HCT116 (cell line): ENCODE results near the gene C1orf105. TPM values are rescaled to one million over a fixed set of nuclear protein-coding genes. Genes with fewer than 3 reads are reported as not detected.

Experiments
- ATAC-seq: fragments of 200-7000 bp; cut with Tn5 transposase; 2 replicates; pipeline ENCODE4 v1.9.1; 2020; ENCODE audit warnings: mild to moderate bottlenecking, moderate library complexity
- BruUV-seq: library from RNA; stranded (reverse); fragments of 400-500 nt; replicated peaks from 2 replicates; lab custom pipeline; 2021; lab: Mats Ljungman, UMichigan
- CTCF ChIA-PET: fragments of 300-600 bp; sonication (Branson Sonifier 250); formaldehyde crosslinking; loops from one replicate; lab custom pipeline; 2021; ENCODE audit warnings: antibody characterized with exemption; lab: Charles Lee
- POLR2A ChIA-PET: fragments of 300-600, 350-600 bp; sonication (Branson Sonifier 250); formaldehyde crosslinking; loops from one replicate; lab custom pipeline; 2021; ENCODE audit warnings: antibody characterized with exemption; lab: Charles Lee
- RAD21 ChIA-PET, 2 experiments: fragments of 300-600 bp; sonication (Branson Sonifier 250); formaldehyde crosslinking; loops; one replicate each; lab custom pipeline; 2023; ENCODE audit warnings: low total read pairs in 2 of 2; ENCODE audit not compliant: uncharacterized antibody in 2 of 2, unreplicated experiment in 2 of 2, low non-redundant PET in 1 of 2; lab: Charles Lee
- DNase-seq: peaks from one replicate; pipeline ENCODE4 v3.0.0-alpha.2; 2010; ENCODE audit warnings: low read depth, low spot score
- H2AFZ ChIP-seq: fragments of 200-600 bp; shearing (Covaris generic), sonication (generic); 2 replicates; pipeline ENCODE4 v1.6.1; 2017; ENCODE audit warnings: low read depth, mixed run types, mixed read lengths, antibody characterized with exemption, low read length; ENCODE audit not compliant: poor library complexity, severe bottlenecking
- H3K27ac ChIP-seq: 2 replicates; pipeline ENCODE4 v1.5.1; 2012; ENCODE audit warnings: low read depth, low read length
- H3K27me3 ChIP-seq: fragments of 200-600 bp; sonication (generic); 2 replicates; pipeline ENCODE4 v1.6.1; 2016; ENCODE audit warnings: mixed run types, low read length, mixed read lengths; ENCODE audit not compliant: insufficient read depth
- H3K36me3 ChIP-seq, 2 experiments: fragments of 200-500 bp in 1 of 2; fragments of 200-600 bp in 1 of 2; sonication (Bioruptor generic) in 1 of 2; sonication (generic) in 1 of 2; 2 replicates each; pipeline versions ENCODE4 v1.5.1 to v1.6.1; 2014 to 2016; ENCODE audit warnings: low read length in 2 of 2, inconsistent platforms in 1 of 2, mixed read lengths in 1 of 2, mixed run types in 1 of 2; ENCODE audit not compliant: insufficient read depth in 2 of 2, control insufficient read depth in 1 of 2
- H3K4me1 ChIP-seq, 2 experiments: fragments of 200-600 bp in 1 of 2; sonication (generic) in 1 of 2; 2 replicates each; pipeline versions ENCODE4 v1.5.1 to v1.6.1; 2012 to 2017; ENCODE audit warnings: low read length in 2 of 2, inconsistent platforms in 1 of 2, mild to moderate bottlenecking in 1 of 2, mixed read lengths in 1 of 2, mixed run types in 1 of 2, moderate library complexity in 1 of 2; ENCODE audit not compliant: insufficient read depth in 2 of 2, control insufficient read depth in 1 of 2
- H3K4me2 ChIP-seq: fragments of 200-600 bp; sonication (generic); 2 replicates; pipeline ENCODE4 v1.6.1; 2017; ENCODE audit warnings: mixed run types, low read length, mixed read lengths
- H3K4me3 ChIP-seq, 2 experiments: fragments of 200-600 bp in 1 of 2; sonication (generic) in 1 of 2; replicated peaks in 1 of 2; 2 replicates each; pipeline ENCODE4 v1.5.1; 2011 to 2016; ENCODE audit warnings: low read length in 2 of 2, control low read depth in 1 of 2, low read depth in 1 of 2, mild to moderate bottlenecking in 1 of 2, mixed read lengths in 1 of 2, mixed run types in 1 of 2
- H3K79me2 ChIP-seq: fragments of 200-600 bp; sonication (generic); 2 replicates; pipeline ENCODE4 v1.6.1; 2017; ENCODE audit warnings: mild to moderate bottlenecking, mixed run types, low read length, moderate library complexity, mixed read lengths; ENCODE audit not compliant: insufficient read depth
- H3K9ac ChIP-seq: fragments of 200-600 bp; sonication (generic); 2 replicates; pipeline ENCODE4 v1.6.1; 2016; ENCODE audit warnings: low read length, mixed read lengths
- H3K9me2 ChIP-seq: fragments of 200-600 bp; sonication (generic), shearing (Covaris generic); 2 replicates; pipeline ENCODE4 v1.6.1; 2017; ENCODE audit warnings: mixed run types, mild to moderate bottlenecking, moderate library complexity; ENCODE audit not compliant: insufficient read depth
- H3K9me3 ChIP-seq, 2 experiments: fragments of 200-500 bp in 1 of 2; fragments of 200-600 bp in 1 of 2; sonication (Bioruptor generic) in 1 of 2; sonication (generic) in 1 of 2; 2 replicates each; pipeline ENCODE4 v1.6.1; 2014 to 2017; ENCODE audit warnings: low read length in 2 of 2, mixed read lengths in 2 of 2, inconsistent platforms in 1 of 2, low read depth in 1 of 2, mild to moderate bottlenecking in 1 of 2, mixed run types in 1 of 2, moderate library complexity in 1 of 2; ENCODE audit not compliant: control insufficient read depth in 1 of 2, insufficient read depth in 1 of 2
- H4K20me1 ChIP-seq: fragments of 200-600 bp; sonication (generic), shearing (Covaris generic); 2 replicates; pipeline ENCODE4 v1.6.1; 2017; ENCODE audit warnings: mixed run types, mild to moderate bottlenecking, moderate library complexity; ENCODE audit not compliant: insufficient read depth
- CEBPB ChIP-seq: IDR thresholded peaks from 2 replicates; pipeline ENCODE4 v1.6.1; 2012; ENCODE audit warnings: low read depth
- EGR1 ChIP-seq: IDR thresholded peaks from 2 replicates; pipeline ENCODE4 v1.6.1; 2012; ENCODE audit warnings: low read depth
- FOSL1 ChIP-seq: IDR thresholded peaks from 2 replicates; pipeline ENCODE4 v1.6.1; 2012; ENCODE audit warnings: low read depth
- RAD21 ChIP-seq: IDR thresholded peaks from 2 replicates; pipeline ENCODE4 v1.6.1; 2012; ENCODE audit warnings: low read depth, mild to moderate bottlenecking
- SIN3A ChIP-seq: IDR thresholded peaks from 2 replicates; pipeline ENCODE4 v1.6.1; 2012; ENCODE audit warnings: low read depth
- SP1 ChIP-seq: IDR thresholded peaks from 2 replicates; pipeline ENCODE4 v1.6.1; 2012; ENCODE audit warnings: low read depth
- SRF ChIP-seq: IDR thresholded peaks from 2 replicates; pipeline ENCODE4 v1.6.1; 2012; ENCODE audit warnings: low read depth
- ZNF274 ChIP-seq: fragments of 200-500 bp; sonication (Bioruptor generic); IDR thresholded peaks from 2 replicates; pipeline ENCODE4 v1.6.1; 2014; ENCODE audit warnings: mild to moderate bottlenecking, low read depth, low read length, inconsistent platforms
- intact Hi-C: fragments of 100-400 bp; cut with micrococcal nuclease; formaldehyde crosslinking; loops from 2 replicates; pipeline ENCODE4 v1.10.0; 2022
- total RNA-seq: library from RNA; stranded (reverse); gene quantifications from one replicate; pipeline ENCODE4 v1.2.1, GENCODE V29; 2021; ENCODE audit not compliant: unreplicated experiment
- TF ChIP-seq, protein P1 (sequence below): IDR thresholded peaks from 2 replicates; pipeline ENCODE4 v1.6.1; 2012
- TF ChIP-seq, protein P2 (sequence below): IDR thresholded peaks from 2 replicates; pipeline ENCODE4 v1.6.1; 2011; ENCODE audit warnings: mild to moderate bottlenecking, low read length, moderate library complexity; ENCODE audit not compliant: insufficient replicate concordance; ENCODE audit errors: extremely low read depth

C1orf105 gene
- total RNA-seq, 1 experiment from 2014 or later = not detected

DNA sequence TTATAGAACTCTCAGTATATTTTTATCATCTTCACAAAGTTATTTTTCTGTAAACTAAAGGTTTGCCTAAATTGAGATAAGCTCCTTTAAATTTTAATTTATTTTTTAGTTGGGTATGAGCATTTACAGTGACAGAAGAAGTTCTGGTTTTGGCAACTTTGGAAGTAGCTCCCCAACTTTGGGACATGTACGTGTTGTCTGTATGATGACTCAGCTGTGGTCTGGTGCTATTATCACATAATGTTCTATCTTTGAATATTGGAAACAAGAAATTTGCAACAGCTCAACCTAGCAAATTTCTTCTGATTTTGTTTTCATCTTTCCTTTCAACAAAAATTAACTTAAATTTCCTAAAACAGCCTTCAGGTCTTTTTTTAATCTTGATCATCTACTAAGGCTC is 46.6 kb upstream of the C1orf105 start:
- ChIA-PET CTCF (interaction anchor here (1.6 kb wide), 1 partner anchor 25 kb away, joined by 4 read pairs; no protein-coding TSS in a partner anchor), POLR2A (no interaction called here), RAD21 (no interaction called here)
- Histone ChIP-seq H3K27me3 (no peaks in the 10 kb centered on the region), H3K4me2 (no peak overlapping the region), H2AFZ (no peak overlapping the region), H3K27ac (no peak overlapping the region), H3K4me1 (no peaks in the 10 kb centered on the region), H3K79me2 (no peaks in the 10 kb centered on the region), H3K36me3 (no peaks in the 10 kb centered on the region), H3K4me3 (no peak overlapping the region), H3K9me2 (no peaks in the 10 kb centered on the region), H3K9me3 (no peaks in the 10 kb centered on the region), H3K9ac (no peak overlapping the region), H4K20me1 (no peaks in the 10 kb centered on the region)
- TF ChIP-seq, protein P1, sequence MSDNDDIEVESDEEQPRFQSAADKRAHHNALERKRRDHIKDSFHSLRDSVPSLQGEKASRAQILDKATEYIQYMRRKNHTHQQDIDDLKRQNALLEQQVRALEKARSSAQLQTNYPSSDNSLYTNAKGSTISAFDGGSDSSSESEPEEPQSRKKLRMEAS = no peak
- no peak for TF ChIP-seq SP1
- TF ChIP-seq, protein P2, sequence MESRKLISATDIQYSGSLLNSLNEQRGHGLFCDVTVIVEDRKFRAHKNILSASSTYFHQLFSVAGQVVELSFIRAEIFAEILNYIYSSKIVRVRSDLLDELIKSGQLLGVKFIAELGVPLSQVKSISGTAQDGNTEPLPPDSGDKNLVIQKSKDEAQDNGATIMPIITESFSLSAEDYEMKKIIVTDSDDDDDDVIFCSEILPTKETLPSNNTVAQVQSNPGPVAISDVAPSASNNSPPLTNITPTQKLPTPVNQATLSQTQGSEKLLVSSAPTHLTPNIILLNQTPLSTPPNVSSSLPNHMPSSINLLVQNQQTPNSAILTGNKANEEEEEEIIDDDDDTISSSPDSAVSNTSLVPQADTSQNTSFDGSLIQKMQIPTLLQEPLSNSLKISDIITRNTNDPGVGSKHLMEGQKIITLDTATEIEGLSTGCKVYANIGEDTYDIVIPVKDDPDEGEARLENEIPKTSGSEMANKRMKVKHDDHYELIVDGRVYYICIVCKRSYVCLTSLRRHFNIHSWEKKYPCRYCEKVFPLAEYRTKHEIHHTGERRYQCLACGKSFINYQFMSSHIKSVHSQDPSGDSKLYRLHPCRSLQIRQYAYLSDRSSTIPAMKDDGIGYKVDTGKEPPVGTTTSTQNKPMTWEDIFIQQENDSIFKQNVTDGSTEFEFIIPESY = no peak
- TF ChIP-seq ZNF274 = no peak
- no peak for TF ChIP-seq EGR1
- no peak for TF ChIP-seq SIN3A
- TF ChIP-seq SRF = no peak
- BruUV-seq = no TSS peak
- intact Hi-C loops = no loop called here
- ATAC-seq = no peak
- no peak for DNase-seq

DNA sequence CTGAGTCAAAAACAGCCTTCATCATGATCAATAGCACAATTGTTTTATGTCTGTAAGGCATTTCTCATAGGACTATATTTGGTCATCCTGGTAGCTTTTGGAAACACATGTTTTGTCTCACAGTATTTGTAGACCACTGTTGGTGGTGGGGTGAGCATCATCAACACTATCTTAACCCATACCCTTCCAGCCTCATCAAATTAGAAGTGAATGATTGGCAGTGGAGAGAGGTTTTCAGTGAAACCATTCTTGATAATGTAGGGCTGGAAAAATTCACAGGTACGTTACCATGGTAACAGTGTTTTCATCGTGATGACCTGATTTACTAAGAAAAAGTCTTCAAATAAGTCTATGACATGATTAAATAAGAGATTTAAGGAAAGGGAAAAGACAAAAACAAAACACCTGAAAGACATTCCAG is 45.3 kb upstream of the C1orf105 start:
- Histone ChIP-seq H3K36me3 (no peaks in the 10 kb centered on the region), H4K20me1 (no peaks in the 10 kb centered on the region), H3K9me3 (no peaks in the 10 kb centered on the region), H3K4me3 (no peak overlapping the region), H3K27me3 (no peaks in the 10 kb centered on the region), H3K27ac (no peak overlapping the region), H3K79me2 (no peaks in the 10 kb centered on the region)
- BruUV-seq = no TSS peak
- ATAC-seq = no peak
- POLR2A ChIA-PET = no interaction called here
- RAD21 ChIA-PET = no interaction called here
- TF ChIP-seq SIN3A (no peak), FOSL1 (no peak), CEBPB (no peak), SRF (no peak), RAD21 (no peak)
- TF ChIP-seq, all 23 proteins: peak for 0
- Histone ChIP-seq H3K4me1 (no peaks in the 10 kb centered on the region), H2AFZ (no peak overlapping the region), H3K4me2 (no peak overlapping the region), H3K9ac (no peak overlapping the region), H3K9me2 (no peaks in the 10 kb centered on the region)
- CTCF ChIA-PET = interaction anchor here (1.5 kb wide), 1 partner anchor 373 kb away, joined by 4 read pairs; no protein-coding TSS in a partner anchor
- intact Hi-C loops = no loop called here
- DNase-seq = no peak
